GM19239 (cell line): ENCODE data around the gene AHCTF1.

Source experiments
- DNase-seq: peaks from one replicate; pipeline ENCODE4 v3.0.0; 2011; ENCODE audit warnings: low spot score; ENCODE audit not compliant: insufficient read length
- FAIRE-seq: peaks from 2 replicates; lab custom pipeline; 2011; peaks lifted over from hg19 to GRCh38; lab: Jason Lieb, UNC

The AHCTF1 gene

DNA sequence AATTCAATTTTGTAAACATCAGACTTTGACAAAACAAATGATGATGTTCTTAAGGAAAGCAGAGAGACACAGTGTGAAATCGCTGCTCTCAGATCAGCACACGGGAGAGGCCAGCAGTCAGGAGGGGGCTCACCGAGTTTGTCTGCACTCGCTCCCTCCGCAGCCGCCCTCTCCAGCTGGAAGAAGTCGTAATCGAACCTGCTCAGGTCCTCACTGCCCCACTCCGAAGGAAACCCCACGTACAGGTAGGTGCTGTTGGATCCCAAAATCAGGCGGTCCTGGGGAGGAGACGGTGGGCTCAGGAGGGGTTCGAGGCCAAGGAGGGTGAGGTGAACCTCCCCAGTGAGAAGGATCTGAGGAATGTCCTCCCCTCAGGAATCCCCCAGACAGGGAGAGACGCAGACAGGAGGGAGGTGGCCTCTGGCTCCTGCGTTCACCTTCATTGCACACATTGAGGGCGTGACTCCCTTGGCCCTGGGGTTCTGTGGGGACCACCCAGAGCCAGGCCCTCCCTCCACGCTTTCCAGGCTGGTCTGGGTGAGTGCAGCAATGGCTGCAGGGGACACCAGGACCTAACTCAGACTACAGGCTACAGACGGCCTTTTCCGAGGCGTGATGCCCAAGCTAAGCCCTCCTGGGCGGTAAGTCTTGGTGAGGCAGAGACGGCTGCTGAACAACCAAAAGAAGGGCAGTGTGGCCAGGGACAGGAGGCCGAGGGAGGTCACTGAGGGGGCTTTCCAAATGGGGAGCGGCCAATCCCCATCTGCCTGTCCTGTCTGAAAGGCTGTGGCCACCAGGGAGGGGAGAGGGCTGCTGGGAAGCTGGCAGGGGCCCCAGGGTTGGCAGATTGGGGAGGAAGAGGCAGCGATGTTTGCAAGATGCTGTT lies 142.1 kb downstream of the AHCTF1 start:
- FAIRE-seq: no peak
- no peak for DNase-seq
